Body of pancreas (tissue), 4 donors: ENCODE results near the gene MYLK3. TPM values are rescaled to one million over a fixed set of nuclear protein-coding genes. Genes with fewer than 3 reads are reported as not detected.

Experiments used
- ATAC-seq: fragments of 150-250 bp; one replicate; pipeline ENCODE4 v1.9.1; 2016
- DNase-seq, 4 donors: peaks; one replicate each; pipeline ENCODE4 v3.0.0-alpha.2; 2019
- H3K27ac ChIP-seq, 4 donors: fragments of 200-600 bp; sonication (generic); 1 replicate in 3 of 4; 2 replicates in 1 of 4; pipeline versions ENCODE4 v1.5.1 to v1.6.1; 2016 to 2019; ENCODE audit warnings: mild to moderate bottlenecking in 1 of 4, mixed read lengths in 1 of 4, moderate library complexity in 1 of 4
- H3K27me3 ChIP-seq, 2 donors: fragments of 200-600 bp; sonication (generic); one replicate each; pipeline ENCODE4 v1.6.0; 2016; ENCODE audit warnings: mild to moderate bottlenecking in 1 of 2
- H3K36me3 ChIP-seq, 2 donors: fragments of 200-600 bp; sonication (generic); replicated peaks in 1 of 2; 2 replicates each; pipeline ENCODE4 v1.5.1; 2016; ENCODE audit warnings: low read depth in 2 of 2; ENCODE audit not compliant: insufficient read depth in 1 of 2
- H3K4me1 ChIP-seq: fragments of 200-600 bp; sonication (generic); one replicate; pipeline ENCODE4 v1.6.0; 2016
- H3K4me3 ChIP-seq, 2 donors: fragments of 200-600 bp; sonication (generic); 1 replicate in 1 of 2; 2 replicates in 1 of 2; pipeline ENCODE4 v1.5.1; 2016 to 2019
- H3K9me3 ChIP-seq, 3 donors: fragments of 200-600 bp; sonication (generic); 1 replicate in 2 of 3; 2 replicates in 1 of 3; pipeline ENCODE4 v1.5.1; 2016
- CTCF ChIP-seq, 7 experiments: fragments of 450-650 bp in 4 of 7; fragments of 200-600 bp in 3 of 7; sonication (generic) in 3 of 7; IDR thresholded peaks; one replicate each; pipeline ENCODE4 v1.5.1; 2016 to 2019; ENCODE audit warnings: antibody characterized with exemption in 7 of 7
- POLR2A ChIP-seq, 3 donors: fragments of 450-650 bp; IDR thresholded peaks; one replicate each; pipeline ENCODE4 v1.6.1; 2016; ENCODE audit warnings: antibody characterized with exemption in 3 of 3, mild to moderate bottlenecking in 2 of 3
- WGBS, 2 donors: methylation state at CpG; one replicate each; pipeline ENCODE4 v1.1.5; 2017; 5-methylcytosine and 5-hydroxymethylcytosine counted together
- intact Hi-C: fragments of 100-400 bp; cut with DNase I; formaldehyde crosslinking; loops from one replicate; pipeline ENCODE4 v1.15.1; 2023
- total RNA-seq, 2 donors: library from RNA; depleted of rRNA; stranded (reverse); fragments of >200 nt; gene quantifications; one replicate each; pipeline ENCODE4 v1.1.0, GENCODE V29; 2016

MYLK3 gene
- total RNA-seq, 2 donors from 2014 or later, result 0.26 TPM; not detected in 1

GRCh38 chr16:46763147-46763546, 15.0 kb upstream of the MYLK3 start:
- Histone ChIP-seq H3K27me3 (no peaks in the 10 kb centered on the region), H3K36me3 (no peaks in the 10 kb centered on the region), H3K4me3 (no peak overlapping the region), H3K4me1 (no peaks in the 10 kb centered on the region), H3K27ac (no peak overlapping the region), H3K9me3 (no peaks in the 10 kb centered on the region)
- DNase-seq (peak in 1 of 4 donors; percentile 7), ATAC-seq (no peak)
- TF ChIP-seq POLR2A (IDR thresholded peaks at IDR 0.05) (no peak), CTCF (IDR thresholded peaks at IDR 0.05) (no peak)
- 70 to 75% methylated on average over 7 to 12 of the region's 12 CpGs for WGBS, 2 donors
- intact Hi-C loops, result no loop called here

GRCh38 chr16:46762583-46762982, 14.4 kb upstream of the MYLK3 start:
- DNase-seq, result no peak
- H3K9me3 ChIP-seq, result no peaks in the 10 kb centered on the region
- TF ChIP-seq POLR2A (IDR thresholded peaks at IDR 0.05), result no peak
- no peak for TF ChIP-seq CTCF (IDR thresholded peaks at IDR 0.05)
- no peak overlapping the region for H3K27ac ChIP-seq
- no peaks in the 10 kb centered on the region for H3K4me1 ChIP-seq
- WGBS, 2 donors, result 60 to 67% methylated on average over 3 of the region's 3 CpGs
- H3K36me3 ChIP-seq, result no peaks in the 10 kb centered on the region
- no peak for ATAC-seq
- intact Hi-C loops, result no loop called here
- no peaks in the 10 kb centered on the region for H3K27me3 ChIP-seq
- no peak overlapping the region for H3K4me3 ChIP-seq

GRCh38 chr16:46759309-46759708, 11.2 kb upstream of the MYLK3 start:
- Histone ChIP-seq H3K4me1 (no peaks in the 10 kb centered on the region), H3K27ac (no peak overlapping the region), H3K9me3 (no peaks in the 10 kb centered on the region), H3K36me3 (no peaks in the 10 kb centered on the region), H3K27me3 (no peaks in the 10 kb centered on the region), H3K4me3 (no peak overlapping the region)
- ATAC-seq (no peak), DNase-seq (no peak)
- TF ChIP-seq POLR2A (IDR thresholded peaks at IDR 0.05), result no peak
- no peak for TF ChIP-seq CTCF (IDR thresholded peaks at IDR 0.05)
- intact Hi-C loops, result no loop called here
- WGBS, 2 donors, result 72 to 81% methylated on average over 5 of the region's 5 CpGs

- Histone ChIP-seq H3K36me3 (no peaks in the 10 kb centered on the region), H3K9me3 (no peaks in the 10 kb centered on the region), H3K4me1 (no peaks in the 10 kb centered on the region), H3K27me3 (no peaks in the 10 kb centered on the region), H3K27ac (no peak overlapping the region), H3K4me3 (no peak overlapping the region)
- ATAC-seq (no peak), DNase-seq (no peak)
- intact Hi-C loops, result no loop called here
- WGBS, 2 donors, result 19 to 23% methylated on average over 8 to 21 of the region's 21 CpGs
- TF ChIP-seq POLR2A (IDR thresholded peaks at IDR 0.05) (no peak), CTCF (IDR thresholded peaks at IDR 0.05) (no peak)
Observed at GRCh38 chr16:46757339-46758050, 9.4 kb upstream of the MYLK3 start.

GRCh38 chr16:46756772-46757171, 8.6 kb upstream of the MYLK3 start:
- H3K36me3 ChIP-seq, result no peaks in the 10 kb centered on the region
- no peaks in the 10 kb centered on the region for H3K4me1 ChIP-seq
- H3K4me3 ChIP-seq, result no peak overlapping the region
- no peak for DNase-seq
- ATAC-seq, result no peak
- WGBS, 2 donors, result 72 to 80% methylated on average over 9 to 11 of the region's 11 CpGs
- TF ChIP-seq POLR2A (IDR thresholded peaks at IDR 0.05) (no peak), CTCF (IDR thresholded peaks at IDR 0.05) (no peak)
- intact Hi-C loops, result no loop called here
- no peak overlapping the region for H3K27ac ChIP-seq
- no peaks in the 10 kb centered on the region for H3K9me3 ChIP-seq
- no peaks in the 10 kb centered on the region for H3K27me3 ChIP-seq
